Astrocyte (in vitro differentiated cells and primary cell): Measurements from ENCODE around the gene TRMT44. TPM values are rescaled to one million over a fixed set of nuclear protein-coding genes. Genes with fewer than 3 reads are reported as not detected.
A peak's percentile ranks its signal among the peaks of the same experiment; 100 is the strongest.

Experiments used
- DNase-seq: peaks from one replicate; pipeline ENCODE4 v3.0.0-alpha.2; 2010; ENCODE audit warnings: low read depth
- FAIRE-seq: peaks from 2 replicates; lab custom pipeline; 2011; peaks lifted over from hg19 to GRCh38; lab: Jason Lieb, UNC
- H2AFZ ChIP-seq: 2 replicates; pipeline ENCODE4 v1.6.0; 2012; ENCODE audit warnings: low read depth, low read length, inconsistent platforms
- H3K27ac ChIP-seq: 2 replicates; pipeline ENCODE4 v1.5.1; 2011; ENCODE audit warnings: low read depth, low read length, inconsistent platforms
- H3K27me3 ChIP-seq: 2 replicates; pipeline ENCODE4 v1.6.0; 2011; ENCODE audit warnings: low read length, inconsistent platforms; ENCODE audit not compliant: insufficient read depth
- H3K36me3 ChIP-seq: 2 replicates; pipeline ENCODE4 v1.5.1; 2011; ENCODE audit warnings: low read length, inconsistent platforms; ENCODE audit not compliant: insufficient read depth
- H3K4me1 ChIP-seq: 2 replicates; pipeline ENCODE4 v1.5.1; 2011; ENCODE audit warnings: low read length, inconsistent platforms; ENCODE audit not compliant: insufficient read depth
- H3K4me2 ChIP-seq: 2 replicates; pipeline ENCODE4 v1.6.0; 2012; ENCODE audit warnings: low read length, inconsistent platforms
- H3K4me3 ChIP-seq: 2 replicates; pipeline ENCODE4 v1.5.1; 2011; ENCODE audit warnings: low read depth, mild to moderate bottlenecking, low read length, inconsistent platforms; ENCODE audit not compliant: insufficient read depth
- H3K79me2 ChIP-seq: 2 replicates; pipeline ENCODE4 v1.6.0; 2012; ENCODE audit warnings: mild to moderate bottlenecking, low read length, inconsistent platforms; ENCODE audit not compliant: insufficient read depth
- H3K9ac ChIP-seq: 2 replicates; pipeline ENCODE4 v1.6.0; 2012; ENCODE audit warnings: mild to moderate bottlenecking, low read length, inconsistent platforms
- H3K9me3 ChIP-seq: 2 replicates; pipeline ENCODE4 v1.5.1; 2012; ENCODE audit warnings: low read depth, mild to moderate bottlenecking, low read length, inconsistent platforms; ENCODE audit not compliant: insufficient read depth
- H4K20me1 ChIP-seq: 2 replicates; pipeline ENCODE4 v1.6.0; 2012; ENCODE audit warnings: low read length, inconsistent platforms; ENCODE audit not compliant: insufficient read depth
- H3K27ac Mint-ChIP-seq: one replicate; pipeline ENCODE4 v1.8.0; 2021; ENCODE audit warnings: mild to moderate bottlenecking, mixed read lengths; ENCODE audit not compliant: unreplicated experiment
- H3K27me3 Mint-ChIP-seq: one replicate; pipeline ENCODE4 v1.8.0; 2021; ENCODE audit warnings: low read depth, mixed read lengths; ENCODE audit not compliant: unreplicated experiment
- H3K36me3 Mint-ChIP-seq: one replicate; pipeline ENCODE4 v1.8.0; 2021; ENCODE audit warnings: low read depth, mixed read lengths; ENCODE audit not compliant: unreplicated experiment
- H3K4me1 Mint-ChIP-seq: one replicate; pipeline ENCODE4 v1.8.0; 2021; ENCODE audit warnings: low read depth, mixed read lengths; ENCODE audit not compliant: unreplicated experiment
- H3K4me3 Mint-ChIP-seq: one replicate; pipeline ENCODE4 v1.8.0; 2021; ENCODE audit warnings: mild to moderate bottlenecking, moderate library complexity, mixed read lengths; ENCODE audit not compliant: unreplicated experiment
- H3K9me3 Mint-ChIP-seq: one replicate; pipeline ENCODE4 v1.8.0; 2021; ENCODE audit warnings: mild to moderate bottlenecking, mixed read lengths; ENCODE audit not compliant: unreplicated experiment
- CTCF ChIP-seq: IDR thresholded peaks from 2 replicates; pipeline ENCODE4 v1.5.1; 2011; ENCODE audit warnings: low read depth, mild to moderate bottlenecking, inconsistent platforms, low read length, moderate library complexity; ENCODE audit not compliant: insufficient read depth
- EZH2 ChIP-seq: IDR thresholded peaks from 2 replicates; pipeline ENCODE4 v1.6.1; 2012; ENCODE audit warnings: mild to moderate bottlenecking, low read length, inconsistent platforms; ENCODE audit not compliant: insufficient read depth
- total RNA-seq: library from RNA; stranded (reverse); gene quantifications from 2 replicates; pipeline ENCODE4 v1.2.1, GENCODE V29; 2021

TRMT44 gene
- total RNA-seq, 1 donor from 2014 or later, result 18.0 TPM

GRCh38 chr4:8392591-8393190 lies 47.9 kb upstream of the TRMT44 start:
- Histone ChIP-seq H3K27ac (peak overlapping the region; percentile 17), H3K9ac (no peak overlapping the region), H3K36me3 (no peaks in the 10 kb centered on the region), H3K4me2 (peak overlapping the region; percentile 71), H3K27me3 (no peaks in the 10 kb centered on the region), H3K79me2 (no peaks in the 10 kb centered on the region), H3K4me3 (no peak overlapping the region), H3K4me1 (peaks cover 35% of the 10 kb centered on the region), H4K20me1 (peaks cover 56% of the 10 kb centered on the region), H3K9me3 (no peaks in the 10 kb centered on the region), H2AFZ (no peak overlapping the region)
- no peak for DNase-seq
- FAIRE-seq, result no peak
- Mint-ChIP-seq H3K27me3 (no peaks in the 10 kb centered on the region), H3K36me3 (peaks cover 26% of the 10 kb centered on the region), H3K4me3 (no peak overlapping the region), H3K4me1 (peaks cover 29% of the 10 kb centered on the region), H3K27ac (peak overlapping the region; percentile 4), H3K9me3 (no peaks in the 10 kb centered on the region)
- TF ChIP-seq CTCF (no peak), EZH2 (no peak)

- peaks cover 35% of the 10 kb centered on the region for H3K4me1 ChIP-seq
- no peak overlapping the region for H3K4me3 ChIP-seq
- Mint-ChIP-seq H3K36me3 (peaks cover 25% of the 10 kb centered on the region), H3K27ac (peak overlapping the region; percentile 16), H3K4me1 (peaks cover 29% of the 10 kb centered on the region), H3K27me3 (no peaks in the 10 kb centered on the region), H3K9me3 (no peaks in the 10 kb centered on the region), H3K4me3 (no peak overlapping the region)
- DNase-seq, result peak; percentile 99
- peaks cover 56% of the 10 kb centered on the region for H4K20me1 ChIP-seq
- peak; percentile 99 for FAIRE-seq
- no peaks in the 10 kb centered on the region for H3K9me3 ChIP-seq
- no peaks in the 10 kb centered on the region for H3K79me2 ChIP-seq
- peaks cover under 1% of the 10 kb centered on the region for H3K36me3 ChIP-seq
- H3K4me2 ChIP-seq, result peak overlapping the region; percentile 71
- H3K27ac ChIP-seq, result peak overlapping the region; percentile 47
- TF ChIP-seq EZH2 (no peak), CTCF (peak; percentile 8)
- H2AFZ ChIP-seq, result no peak overlapping the region
- H3K27me3 ChIP-seq, result no peaks in the 10 kb centered on the region
- H3K9ac ChIP-seq, result peak overlapping the region; percentile 44
Measured at GRCh38 chr4:8393593-8394038, 47.0 kb upstream of the TRMT44 start.

GRCh38 chr4:8394061-8394519 lies 46.5 kb upstream of the TRMT44 start:
- H3K9me3 Mint-ChIP-seq, result no peaks in the 10 kb centered on the region
- Histone ChIP-seq H3K27ac (peak overlapping the region; percentile 47), H3K9ac (peak overlapping the region; percentile 44), H3K36me3 (peaks cover 2% of the 10 kb centered on the region), H3K4me3 (no peak overlapping the region), H3K4me1 (peaks cover 35% of the 10 kb centered on the region), H4K20me1 (peaks cover 56% of the 10 kb centered on the region), H3K27me3 (no peaks in the 10 kb centered on the region), H3K79me2 (no peaks in the 10 kb centered on the region), H3K9me3 (no peaks in the 10 kb centered on the region), H3K4me2 (peak overlapping the region; percentile 71), H2AFZ (no peak overlapping the region)
- H3K4me1 Mint-ChIP-seq, result peaks cover 29% of the 10 kb centered on the region
- TF ChIP-seq EZH2 (no peak), CTCF (no peak)
- FAIRE-seq, result no peak
- peaks cover 25% of the 10 kb centered on the region for H3K36me3 Mint-ChIP-seq
- peak; percentile 68 for DNase-seq
- peak overlapping the region; percentile 34 for H3K27ac Mint-ChIP-seq
- H3K27me3 Mint-ChIP-seq, result no peaks in the 10 kb centered on the region
- H3K4me3 Mint-ChIP-seq, result no peak overlapping the region
